GM18502 (cell line): ENCODE results near the gene EGFL7.

Experiments used
- ATAC-seq: cut with Tn5 transposase; IDR thresholded peaks from one replicate; pipeline ENCODE4 v1.9.1; 2021; ENCODE audit warnings: mild to moderate bottlenecking; ENCODE audit not compliant: unreplicated experiment, poor library complexity

EGFL7 gene

GRCh38 chr9:136713550-136713949 lies 50.8 kb downstream of the EGFL7 start:
- ATAC-seq: no peak

DNA sequence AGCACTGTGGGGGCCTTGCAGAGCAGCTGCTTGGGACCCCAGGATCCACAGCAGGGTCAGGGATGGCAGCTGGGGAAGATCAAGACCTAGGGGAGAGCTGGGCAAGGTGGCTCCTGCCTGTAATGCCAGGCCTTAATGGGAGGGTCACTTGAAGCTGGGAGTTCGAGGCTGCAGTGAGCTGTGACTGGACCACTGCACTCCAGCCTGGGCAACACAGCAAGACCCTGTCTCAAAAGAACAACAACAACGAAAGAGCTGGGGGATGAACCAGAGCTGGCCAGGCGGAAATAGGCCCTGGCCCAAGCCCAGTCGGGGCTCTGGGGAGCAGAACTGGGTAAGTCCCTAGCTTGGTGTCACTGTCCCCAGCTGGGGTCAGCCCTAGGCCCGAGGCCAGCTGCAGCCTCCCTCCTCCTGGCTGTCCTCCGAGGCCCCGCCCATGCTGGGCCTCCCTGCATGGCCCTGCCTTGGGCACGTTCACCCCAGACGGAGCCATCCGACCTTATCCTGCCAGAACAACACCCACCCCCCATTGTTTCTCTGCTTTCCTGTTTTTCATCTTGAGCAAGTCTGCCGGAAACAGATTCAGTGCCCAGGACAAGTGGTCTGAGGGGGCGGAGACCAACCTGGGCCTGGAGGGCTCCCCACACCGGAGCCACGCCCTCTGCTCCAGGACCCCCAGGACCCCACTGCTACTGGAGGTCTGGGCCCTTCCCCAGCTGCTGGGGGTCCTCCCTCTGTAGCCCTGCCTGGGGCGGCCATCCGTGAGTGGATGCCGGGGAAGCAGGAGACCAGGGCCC lies 51.6 kb downstream of the EGFL7 start:
- ATAC-seq: no peak

DNA sequence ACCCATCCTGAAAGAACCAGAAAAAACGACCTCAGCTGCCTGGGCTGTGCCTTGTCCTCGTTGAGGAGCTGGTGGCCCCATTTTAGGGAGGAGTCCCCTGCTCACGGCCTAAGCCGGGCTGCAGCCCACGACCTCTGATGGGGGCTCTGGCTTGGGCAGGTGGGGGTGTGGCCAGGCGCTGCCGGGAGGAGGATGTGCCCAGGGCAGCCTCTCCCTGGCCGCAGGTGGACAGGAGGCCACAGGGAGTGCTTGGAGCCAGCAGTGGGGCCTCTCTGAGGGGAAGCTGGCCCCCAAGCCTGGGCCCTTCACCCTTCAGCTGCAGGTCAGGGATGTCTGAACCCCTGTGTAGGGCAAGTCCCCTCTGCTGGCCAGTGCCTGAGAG lies 52.2 kb downstream of the EGFL7 start:
- ATAC-seq: no peak

GRCh38 chr9:136717399-136717798 lies 54.7 kb downstream of the EGFL7 start:
- ATAC-seq: no peak

GRCh38 chr9:136718345-136719194 lies 55.9 kb downstream of the EGFL7 start:
- no peak for ATAC-seq

GRCh38 chr9:136719195-136719880 lies 56.6 kb downstream of the EGFL7 start:
- ATAC-seq: no peak

DNA sequence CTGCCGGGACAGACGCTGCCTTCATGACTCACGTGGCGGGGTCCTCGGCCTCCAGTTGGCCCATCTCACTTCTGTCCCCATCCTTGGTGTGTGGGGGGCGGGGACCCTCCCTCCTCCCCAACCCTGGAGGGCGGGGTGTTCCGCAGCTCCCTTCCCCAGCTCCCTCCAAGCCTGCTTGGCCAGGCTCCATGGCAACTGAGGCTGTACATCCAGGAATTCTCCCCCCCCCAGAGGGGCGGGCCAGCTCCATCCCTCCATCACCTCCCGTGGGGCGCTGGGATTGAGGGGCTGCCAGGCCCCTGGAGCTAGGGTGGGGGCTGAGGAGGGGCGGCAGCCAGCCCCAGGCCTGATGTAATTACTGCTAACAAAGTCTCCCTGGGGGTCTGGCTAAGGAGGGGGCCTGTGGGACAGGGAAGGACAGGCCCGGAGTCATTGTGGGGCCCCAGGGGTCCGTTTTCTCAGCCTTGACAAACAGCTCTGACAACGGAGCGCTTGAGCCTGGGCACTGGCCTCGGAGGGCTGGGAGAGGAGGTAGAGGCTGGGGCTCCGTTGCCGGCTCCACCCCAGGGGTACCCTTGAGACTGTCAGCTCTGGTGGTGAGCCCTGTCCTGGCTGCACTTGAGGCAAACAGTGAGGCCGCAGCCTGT lies 57.7 kb downstream of the EGFL7 start:
- no peak for ATAC-seq

DNA sequence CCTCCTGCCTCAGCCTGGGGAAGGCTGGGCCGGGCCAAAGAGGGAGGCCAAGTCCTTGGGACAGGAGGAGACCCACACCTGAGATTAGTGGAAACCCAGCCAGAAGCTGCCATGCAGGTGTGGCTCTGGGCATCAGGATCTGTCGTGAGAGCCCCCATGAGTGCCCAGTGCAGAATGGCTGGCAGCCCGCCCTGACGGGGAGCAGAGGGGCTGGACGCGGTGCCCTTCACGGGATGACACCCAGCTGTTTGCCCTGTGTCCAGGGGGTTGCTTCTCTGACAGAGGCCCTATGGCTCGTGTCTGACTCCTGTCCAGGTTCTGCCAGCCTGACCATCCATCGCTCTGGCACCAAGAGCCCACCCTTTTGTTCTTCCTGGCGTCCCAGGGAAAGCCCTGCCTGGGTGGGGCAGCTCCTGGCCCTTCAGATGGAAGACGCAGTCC lies 58.2 kb downstream of the EGFL7 start:
- no peak for ATAC-seq

DNA sequence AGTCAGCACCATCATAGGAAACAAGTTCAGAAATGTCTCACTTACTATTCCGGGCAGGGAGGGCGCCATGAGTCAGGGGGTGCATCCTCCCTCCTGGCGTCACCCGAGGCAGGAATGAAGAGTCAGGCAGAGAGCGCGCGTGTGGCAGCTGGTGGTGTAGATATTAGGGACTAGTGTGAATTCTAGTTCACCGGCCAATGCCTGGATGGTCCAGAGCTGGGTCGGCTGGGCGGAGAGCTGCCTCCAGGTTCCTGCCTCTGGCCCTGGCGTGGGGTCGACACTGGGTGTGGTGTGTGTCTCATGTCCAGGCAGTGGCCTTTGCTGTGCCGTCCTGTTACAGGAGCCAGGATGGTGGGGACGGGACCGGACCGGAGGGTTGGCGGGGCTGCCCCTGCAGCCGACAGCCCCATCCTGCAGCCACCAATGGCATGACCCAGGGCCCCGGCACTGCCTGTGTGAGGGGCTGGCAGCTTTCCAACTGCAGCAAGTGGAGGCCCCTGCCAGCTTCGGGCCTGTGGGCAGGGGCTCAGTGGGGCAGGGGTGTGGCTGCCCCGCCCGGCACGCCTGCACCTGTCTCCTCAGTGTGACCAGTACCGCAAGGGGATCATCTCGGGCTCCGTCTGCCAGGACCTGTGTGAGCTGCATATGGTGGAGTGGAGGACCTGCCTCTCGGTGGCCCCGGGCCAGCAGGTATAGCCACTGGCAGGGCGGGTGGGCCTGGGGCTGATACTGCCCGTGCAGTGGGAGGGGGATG lies 58.8 kb downstream of the EGFL7 start:
- ATAC-seq: no peak
